ENCODE measurements around the gene ASIC2.
A peak's percentile ranks its signal among the peaks of the same experiment; 100 is the strongest.

Gene ASIC2

DNA sequence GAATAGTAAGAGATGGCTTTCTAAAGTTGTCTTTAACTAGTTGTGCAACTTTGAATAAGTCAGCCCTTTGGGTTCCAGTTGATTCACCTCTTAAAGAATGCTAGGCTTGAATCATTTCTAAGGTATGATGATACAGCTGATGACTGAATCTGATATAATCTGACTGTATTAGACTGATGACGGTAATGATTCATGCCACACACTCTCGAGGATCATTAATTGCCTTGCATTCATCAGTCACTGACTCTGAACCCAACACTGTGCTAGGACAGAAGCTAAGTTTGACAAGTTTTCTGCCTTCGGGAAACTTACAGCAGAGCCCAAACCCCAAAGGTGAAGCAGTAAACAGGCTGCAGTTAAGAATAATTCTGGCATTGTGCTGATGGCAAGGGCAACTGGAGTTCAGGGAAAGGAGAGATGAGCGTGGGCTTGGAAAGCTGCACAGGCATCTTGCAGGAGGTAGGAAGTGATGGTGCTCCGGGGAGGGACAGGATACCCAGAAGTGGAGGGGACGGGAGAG is 25.8 kb downstream of the ASIC2 start:
- Histone ChIP-seq H3K9me3 (ENCODE audit: control insufficient read depth, low read length) (no peaks in the 10 kb centered on the region), H3K36me3 (ENCODE audit: control insufficient read depth, insufficient read depth, low read length, severe bottlenecking) (no peaks in the 10 kb centered on the region), H3K9ac (ENCODE audit: low read length) (no peak overlapping the region), H3K4me1 (ENCODE audit: control insufficient read depth, insufficient read depth, low read length) (peaks cover 13% of the 10 kb centered on the region), H3K27me3 (replicated peaks; ENCODE audit: control insufficient read depth, insufficient read depth, low read length) (peaks cover 6% of the 10 kb centered on the region), H3K4me3 (ENCODE audit: low read length) (no peak overlapping the region)
- DNase-seq (ENCODE audit: low read depth): peak; percentile 5

DNA sequence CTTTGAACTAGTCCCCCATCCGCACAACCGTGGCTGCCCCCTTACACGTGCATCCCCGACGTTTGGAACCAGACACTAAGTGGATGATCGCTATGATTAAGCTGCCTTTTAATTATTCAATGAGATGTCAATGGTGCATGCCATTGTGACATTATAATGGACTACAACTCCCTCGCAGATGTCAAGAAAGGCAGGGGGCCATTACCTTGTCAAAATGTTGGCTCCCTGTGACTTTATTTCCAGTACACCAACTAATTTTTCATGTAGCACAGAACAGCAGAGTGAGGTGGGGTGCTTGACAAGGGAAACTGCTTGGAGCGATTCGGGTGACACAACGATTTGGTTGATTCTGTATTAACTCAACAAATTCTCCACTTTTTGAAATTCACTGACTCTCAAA is 26.5 kb downstream of the ASIC2 start:
- H3K9ac ChIP-seq (ENCODE audit: low read length): no peak overlapping the region
- no peak overlapping the region for H3K4me3 ChIP-seq (ENCODE audit: low read length)
- no peaks in the 10 kb centered on the region for H3K9me3 ChIP-seq (ENCODE audit: control insufficient read depth, low read length)
- no peak for DNase-seq (ENCODE audit: low read depth)
- peaks cover 6% of the 10 kb centered on the region for H3K27me3 ChIP-seq (replicated peaks; ENCODE audit: control insufficient read depth, insufficient read depth, low read length)
- H3K4me1 ChIP-seq (ENCODE audit: control insufficient read depth, insufficient read depth, low read length): peaks cover 13% of the 10 kb centered on the region
- no peaks in the 10 kb centered on the region for H3K36me3 ChIP-seq (ENCODE audit: control insufficient read depth, insufficient read depth, low read length, severe bottlenecking)

DNA sequence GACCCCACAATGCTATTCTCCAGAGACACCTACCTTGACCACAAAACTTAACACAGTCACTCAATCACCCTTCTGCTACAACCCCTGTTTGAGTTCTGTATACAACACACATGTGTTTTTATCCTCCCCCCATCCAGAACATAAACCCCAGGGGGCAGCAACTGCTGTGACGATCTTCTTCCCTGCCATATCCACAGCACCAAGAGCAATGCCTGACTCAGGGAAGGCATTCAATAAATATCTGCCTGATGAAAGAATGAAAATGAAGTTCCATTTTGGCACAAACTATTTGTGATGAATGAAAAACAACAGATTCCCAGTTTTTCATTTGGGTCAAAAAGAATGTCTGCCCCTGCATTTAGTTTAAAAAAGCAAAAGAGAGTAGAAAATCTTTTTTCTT is 27.0 kb downstream of the ASIC2 start:
- H3K9me3 ChIP-seq (ENCODE audit: control insufficient read depth, low read length): no peaks in the 10 kb centered on the region
- no peak overlapping the region for H3K4me3 ChIP-seq (ENCODE audit: low read length)
- no peak overlapping the region for H3K9ac ChIP-seq (ENCODE audit: low read length)
- peaks cover 13% of the 10 kb centered on the region for H3K4me1 ChIP-seq (ENCODE audit: control insufficient read depth, insufficient read depth, low read length)
- peaks cover 8% of the 10 kb centered on the region for H3K27me3 ChIP-seq (replicated peaks; ENCODE audit: control insufficient read depth, insufficient read depth, low read length)
- DNase-seq (ENCODE audit: low read depth): no peak
- H3K36me3 ChIP-seq (ENCODE audit: control insufficient read depth, insufficient read depth, low read length, severe bottlenecking): no peaks in the 10 kb centered on the region

DNA sequence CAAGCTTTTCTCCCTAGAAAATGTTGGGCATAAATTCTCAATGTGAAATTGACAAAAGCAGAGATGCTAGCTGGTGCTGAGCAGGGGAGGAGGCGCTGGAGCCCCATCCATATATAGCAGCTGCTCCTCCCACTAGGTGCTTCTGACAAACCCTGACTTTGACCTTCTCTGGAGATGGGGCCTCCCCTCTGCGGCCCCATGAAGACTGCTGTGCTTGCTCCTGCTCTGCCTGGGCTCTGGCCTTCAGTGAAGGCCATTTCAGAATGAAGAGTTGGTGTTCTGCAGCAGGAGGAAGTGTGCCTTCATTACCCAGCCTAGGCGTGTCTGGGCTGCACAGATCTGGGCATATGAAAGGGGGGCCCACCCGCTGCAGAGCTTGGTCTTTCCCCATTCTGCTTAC is 29.7 kb downstream of the ASIC2 start:
- Histone ChIP-seq H3K9ac (ENCODE audit: low read length) (no peak overlapping the region), H3K36me3 (ENCODE audit: control insufficient read depth, insufficient read depth, low read length, severe bottlenecking) (no peaks in the 10 kb centered on the region), H3K9me3 (ENCODE audit: control insufficient read depth, low read length) (no peaks in the 10 kb centered on the region), H3K4me3 (ENCODE audit: low read length) (no peak overlapping the region), H3K4me1 (ENCODE audit: control insufficient read depth, insufficient read depth, low read length) (peaks cover 13% of the 10 kb centered on the region), H3K27me3 (replicated peaks; ENCODE audit: control insufficient read depth, insufficient read depth, low read length) (peaks cover 34% of the 10 kb centered on the region)
- no peak for DNase-seq (ENCODE audit: low read depth)

DNA sequence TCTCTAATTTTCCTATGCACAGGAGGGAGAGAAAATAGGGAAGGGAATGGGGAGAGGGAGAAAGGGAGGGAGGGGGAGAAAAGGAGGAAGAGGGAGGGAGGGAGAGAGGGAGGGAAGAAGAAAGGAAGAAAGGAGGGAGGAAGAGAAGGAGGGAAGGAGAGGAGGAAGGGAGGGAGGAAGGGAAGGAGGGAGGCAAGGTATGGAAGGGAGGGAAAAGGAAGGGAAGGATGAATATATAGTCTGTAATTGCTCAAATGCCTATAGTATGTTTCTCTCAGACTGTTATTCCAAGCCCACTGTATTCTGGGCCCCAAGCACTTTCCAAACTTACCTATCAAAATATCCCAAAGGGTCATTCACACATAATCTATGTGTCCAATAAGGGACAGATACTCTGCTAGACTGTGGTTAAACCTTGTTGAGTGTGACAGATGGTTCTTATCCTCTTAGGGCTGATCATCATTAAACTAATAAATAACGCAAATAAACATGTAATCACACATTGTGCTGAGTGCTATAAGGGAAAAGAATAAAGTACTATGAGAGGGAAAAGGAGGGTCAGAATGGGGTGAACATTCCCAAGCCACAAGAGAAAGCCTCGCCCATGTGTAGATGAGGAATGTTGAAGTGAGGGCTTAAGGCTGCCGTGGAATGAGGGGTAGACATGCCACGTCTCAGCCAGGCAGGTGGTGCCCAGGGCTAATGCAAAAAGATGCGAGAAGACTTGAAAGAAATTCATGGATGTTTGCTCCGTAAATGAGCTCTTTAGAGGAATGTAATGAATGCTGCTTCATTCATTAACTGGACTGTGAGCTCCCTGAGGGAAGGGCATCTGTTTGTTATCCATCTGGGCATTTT is 30.6 kb downstream of the ASIC2 start:
- no peaks in the 10 kb centered on the region for H3K9me3 ChIP-seq (ENCODE audit: control insufficient read depth, low read length)
- no peak overlapping the region for H3K4me3 ChIP-seq (ENCODE audit: low read length)
- DNase-seq (ENCODE audit: low read depth): no peak
- H3K36me3 ChIP-seq (ENCODE audit: control insufficient read depth, insufficient read depth, low read length, severe bottlenecking): no peaks in the 10 kb centered on the region
- peaks cover 43% of the 10 kb centered on the region for H3K27me3 ChIP-seq (replicated peaks; ENCODE audit: control insufficient read depth, insufficient read depth, low read length)
- H3K4me1 ChIP-seq (ENCODE audit: control insufficient read depth, insufficient read depth, low read length): peaks cover 10% of the 10 kb centered on the region
- no peak overlapping the region for H3K9ac ChIP-seq (ENCODE audit: low read length)

DNA sequence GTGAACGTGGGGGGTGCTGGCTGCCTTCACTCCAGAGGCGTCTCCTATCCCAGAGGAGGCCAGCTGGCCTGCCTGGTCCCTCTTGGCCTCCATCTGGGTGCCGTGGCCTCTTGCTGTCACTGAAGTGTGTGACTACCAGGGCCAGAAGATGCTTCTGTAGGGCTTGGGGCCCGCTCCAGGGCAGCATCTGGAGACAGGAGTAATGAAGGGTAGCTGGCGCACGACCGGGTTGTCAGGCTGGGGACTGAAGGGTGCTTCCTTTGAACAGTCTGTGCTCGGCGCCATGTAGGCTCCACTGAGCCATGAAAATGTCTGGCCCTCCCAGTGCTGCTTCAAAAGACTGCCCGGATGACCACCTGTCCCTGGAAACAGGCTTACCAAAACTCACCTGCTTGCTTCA is 31.3 kb downstream of the ASIC2 start:
- H3K36me3 ChIP-seq (ENCODE audit: control insufficient read depth, insufficient read depth, low read length, severe bottlenecking): no peaks in the 10 kb centered on the region
- no peaks in the 10 kb centered on the region for H3K9me3 ChIP-seq (ENCODE audit: control insufficient read depth, low read length)
- H3K9ac ChIP-seq (ENCODE audit: low read length): no peak overlapping the region
- peaks cover 8% of the 10 kb centered on the region for H3K4me1 ChIP-seq (ENCODE audit: control insufficient read depth, insufficient read depth, low read length)
- no peak overlapping the region for H3K4me3 ChIP-seq (ENCODE audit: low read length)
- peaks cover 46% of the 10 kb centered on the region for H3K27me3 ChIP-seq (replicated peaks; ENCODE audit: control insufficient read depth, insufficient read depth, low read length)
- no peak for DNase-seq (ENCODE audit: low read depth)

DNA sequence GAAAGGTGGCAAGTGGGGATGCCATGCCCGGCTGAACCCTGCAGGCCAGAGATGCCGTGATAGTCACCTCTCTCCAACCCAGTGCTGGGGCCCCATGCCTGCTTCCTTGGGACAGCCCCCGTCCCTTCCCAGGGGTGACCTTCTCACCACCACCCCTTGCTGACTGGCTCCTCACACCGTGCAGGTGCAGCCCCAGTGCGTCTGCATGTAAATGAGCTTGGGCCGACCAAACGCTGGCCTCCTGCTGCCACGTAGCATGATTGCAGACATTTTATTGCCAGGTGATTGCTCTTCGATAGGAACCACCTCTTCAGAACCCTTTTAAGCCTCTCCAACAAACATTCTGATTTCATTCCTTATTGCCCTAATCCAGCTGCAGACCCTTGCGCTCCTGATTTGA is 32.5 kb downstream of the ASIC2 start:
- H3K9ac ChIP-seq (ENCODE audit: low read length): no peak overlapping the region
- H3K36me3 ChIP-seq (ENCODE audit: control insufficient read depth, insufficient read depth, low read length, severe bottlenecking): no peaks in the 10 kb centered on the region
- H3K27me3 ChIP-seq (replicated peaks; ENCODE audit: control insufficient read depth, insufficient read depth, low read length): peaks cover 46% of the 10 kb centered on the region
- H3K4me3 ChIP-seq (ENCODE audit: low read length): no peak overlapping the region
- no peaks in the 10 kb centered on the region for H3K9me3 ChIP-seq (ENCODE audit: control insufficient read depth, low read length)
- no peaks in the 10 kb centered on the region for H3K4me1 ChIP-seq (ENCODE audit: control insufficient read depth, insufficient read depth, low read length)
- DNase-seq (ENCODE audit: low read depth): no peak

DNA sequence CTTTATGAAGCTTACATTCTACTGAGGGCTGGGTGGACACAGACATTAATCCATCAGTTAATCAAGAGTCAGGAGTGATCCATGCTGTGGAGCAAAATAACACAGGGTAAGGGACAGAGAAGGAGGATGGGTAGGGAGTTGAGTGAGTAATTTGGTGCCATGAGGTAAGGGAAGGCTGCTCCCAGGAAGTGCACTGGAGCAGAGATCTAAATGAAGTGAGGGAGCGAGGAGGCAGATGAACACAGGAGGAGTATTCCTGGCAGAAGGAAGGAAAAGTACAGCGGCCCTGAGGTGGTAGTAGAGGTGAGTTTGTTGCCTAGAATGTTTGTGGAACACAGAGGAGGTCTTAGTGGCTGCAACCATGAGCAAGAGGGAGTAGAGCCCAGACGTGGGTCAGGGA is 34.8 kb downstream of the ASIC2 start:
- H3K4me1 ChIP-seq (ENCODE audit: control insufficient read depth, insufficient read depth, low read length): no peaks in the 10 kb centered on the region
- no peaks in the 10 kb centered on the region for H3K36me3 ChIP-seq (ENCODE audit: control insufficient read depth, insufficient read depth, low read length, severe bottlenecking)
- H3K4me3 ChIP-seq (ENCODE audit: low read length): no peak overlapping the region
- H3K9me3 ChIP-seq (ENCODE audit: control insufficient read depth, low read length): no peaks in the 10 kb centered on the region
- peaks cover 57% of the 10 kb centered on the region for H3K27me3 ChIP-seq (replicated peaks; ENCODE audit: control insufficient read depth, insufficient read depth, low read length)
- H3K9ac ChIP-seq (ENCODE audit: low read length): no peak overlapping the region
- no peak for DNase-seq (ENCODE audit: low read depth)

DNA sequence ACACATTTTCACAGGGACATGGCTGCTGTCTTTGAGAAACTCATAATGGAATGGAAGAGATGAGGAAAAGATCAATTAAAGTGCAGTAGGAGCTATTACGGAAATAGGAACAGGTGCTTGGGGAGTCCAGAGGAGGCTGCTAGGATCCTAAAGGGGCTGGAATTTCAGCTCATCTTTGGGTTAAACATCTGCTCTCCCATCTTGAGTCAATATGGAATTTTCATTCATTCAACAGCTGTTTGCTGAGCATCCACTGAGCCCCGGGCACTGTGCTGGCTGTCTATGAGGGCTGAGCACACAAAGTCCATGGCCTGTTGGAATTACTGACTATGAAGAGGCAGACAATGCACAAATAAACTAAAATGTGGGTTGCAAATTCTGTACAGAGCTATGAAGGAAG is 47.9 kb downstream of the ASIC2 start:
- Histone ChIP-seq H3K4me1 (ENCODE audit: control insufficient read depth, insufficient read depth, low read length) (peaks cover 11% of the 10 kb centered on the region), H3K9me3 (ENCODE audit: control insufficient read depth, low read length) (no peaks in the 10 kb centered on the region), H3K9ac (ENCODE audit: low read length) (no peak overlapping the region), H3K27me3 (replicated peaks; ENCODE audit: control insufficient read depth, insufficient read depth, low read length) (peaks cover 46% of the 10 kb centered on the region), H3K36me3 (ENCODE audit: control insufficient read depth, insufficient read depth, low read length, severe bottlenecking) (no peaks in the 10 kb centered on the region), H3K4me3 (ENCODE audit: low read length) (no peak overlapping the region)
- no peak for DNase-seq (ENCODE audit: low read depth)

DNA sequence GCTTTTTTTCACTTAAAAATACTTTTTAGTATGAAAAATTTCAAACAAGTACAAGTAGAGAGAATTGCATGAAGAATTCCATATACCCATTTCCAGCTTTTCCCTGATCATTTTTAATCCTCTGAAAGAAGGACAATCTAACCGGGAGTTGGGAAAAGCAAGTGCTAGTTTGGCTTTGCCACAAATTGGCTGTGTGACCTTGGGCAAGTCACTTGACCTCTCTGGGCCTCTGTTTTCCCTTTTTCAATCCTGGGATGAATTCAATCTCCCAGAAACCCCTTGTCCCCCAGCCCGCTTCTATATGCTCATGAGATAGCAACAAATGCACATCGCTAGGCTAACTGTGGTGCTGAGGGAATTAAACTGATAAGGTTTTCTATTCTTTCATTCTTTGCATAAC is 49.4 kb downstream of the ASIC2 start:
- Histone ChIP-seq H3K9me3 (ENCODE audit: control insufficient read depth, low read length) (no peaks in the 10 kb centered on the region), H3K4me1 (ENCODE audit: control insufficient read depth, insufficient read depth, low read length) (peaks cover 11% of the 10 kb centered on the region), H3K4me3 (ENCODE audit: low read length) (no peak overlapping the region), H3K9ac (ENCODE audit: low read length) (no peak overlapping the region), H3K27me3 (replicated peaks; ENCODE audit: control insufficient read depth, insufficient read depth, low read length) (peaks cover 42% of the 10 kb centered on the region), H3K36me3 (ENCODE audit: control insufficient read depth, insufficient read depth, low read length, severe bottlenecking) (no peaks in the 10 kb centered on the region)
- DNase-seq (ENCODE audit: low read depth): no peak

DNA sequence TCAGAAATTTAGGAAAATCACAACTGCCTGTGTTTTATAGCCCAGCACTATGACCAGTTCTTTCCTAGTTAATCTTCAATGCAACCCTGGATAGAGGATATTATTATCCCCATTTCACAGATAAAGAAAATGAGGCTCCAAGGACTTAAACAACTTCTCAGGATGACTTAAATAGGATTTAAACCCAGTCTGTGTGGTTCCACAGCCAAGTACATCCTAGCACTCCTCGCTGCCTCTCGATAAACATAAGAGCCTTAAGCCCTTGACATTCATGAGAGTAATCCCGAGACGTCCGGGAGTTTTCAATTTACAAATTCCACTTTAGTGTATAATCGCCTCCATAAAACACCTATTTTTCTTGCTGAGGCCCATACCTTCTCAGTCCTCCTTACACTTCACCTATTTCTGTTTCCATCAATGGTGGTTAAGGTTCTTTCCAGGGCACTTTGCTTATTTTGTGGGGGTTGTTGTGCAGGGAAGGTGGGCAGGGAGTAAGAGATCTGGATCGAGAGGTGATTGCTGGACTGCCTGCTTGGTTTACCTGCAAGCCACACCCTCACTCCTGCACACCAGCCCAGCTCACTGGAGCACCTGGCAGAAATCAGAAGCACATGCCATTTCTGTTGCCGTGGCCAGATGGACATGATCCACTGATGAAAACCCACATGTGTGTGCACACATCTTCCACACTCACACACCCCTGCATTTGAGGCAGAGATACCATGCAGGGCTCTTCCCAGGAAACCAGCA is 50.5 kb downstream of the ASIC2 start:
- peaks cover 33% of the 10 kb centered on the region for H3K27me3 ChIP-seq (replicated peaks; ENCODE audit: control insufficient read depth, insufficient read depth, low read length)
- no peak for DNase-seq (ENCODE audit: low read depth)
- no peak overlapping the region for H3K9ac ChIP-seq (ENCODE audit: low read length)
- H3K36me3 ChIP-seq (ENCODE audit: control insufficient read depth, insufficient read depth, low read length, severe bottlenecking): no peaks in the 10 kb centered on the region
- peaks cover 11% of the 10 kb centered on the region for H3K4me1 ChIP-seq (ENCODE audit: control insufficient read depth, insufficient read depth, low read length)
- no peak overlapping the region for H3K4me3 ChIP-seq (ENCODE audit: low read length)
- H3K9me3 ChIP-seq (ENCODE audit: control insufficient read depth, low read length): no peaks in the 10 kb centered on the region

All from adipocyte (in vitro differentiated cells).